ENCODE results near the gene CDA.
A peak's percentile ranks its signal among the peaks of the same experiment; 100 is the strongest.

The CDA gene

GRCh38 chr1:20573987-20574386, 14.9 kb upstream of the CDA start:
- no peak for TF ChIP-seq CTCF (conservative IDR thresholded peaks at IDR 0.05; ENCODE audit: low read depth, low read length)
- no peak for DNase-seq (ENCODE audit: low read depth)
- no peak overlapping the region for H3K4me3 ChIP-seq (ENCODE audit: low read depth, low read length)

- TF ChIP-seq CTCF (conservative IDR thresholded peaks at IDR 0.05; ENCODE audit: low read depth, low read length): peak; percentile 87
- no peak overlapping the region for H3K4me3 ChIP-seq (ENCODE audit: low read depth, low read length)
- DNase-seq (ENCODE audit: low read depth): peak; percentile 86
These were observed 14.0 kb upstream of the CDA start for GRCh38 chr1:20574686-20575540.

- no peak overlapping the region for H3K4me3 ChIP-seq (ENCODE audit: low read depth, low read length)
- DNase-seq (ENCODE audit: low read depth): no peak
- TF ChIP-seq CTCF (conservative IDR thresholded peaks at IDR 0.05; ENCODE audit: low read depth, low read length): no peak
These were observed 13.2 kb upstream of the CDA start for GRCh38 chr1:20575541-20576336.

GRCh38 chr1:20578062-20578461, 10.8 kb upstream of the CDA start:
- no peak overlapping the region for H3K4me3 ChIP-seq (ENCODE audit: low read depth, low read length)
- DNase-seq (ENCODE audit: low read depth): peak; percentile 28
- no peak for TF ChIP-seq CTCF (conservative IDR thresholded peaks at IDR 0.05; ENCODE audit: low read depth, low read length)

GRCh38 chr1:20578721-20579395, 10.0 kb upstream of the CDA start:
- H3K4me3 ChIP-seq (ENCODE audit: low read depth, low read length): no peak overlapping the region
- TF ChIP-seq CTCF (conservative IDR thresholded peaks at IDR 0.05; ENCODE audit: low read depth, low read length): no peak
- peak; percentile 16 for DNase-seq (ENCODE audit: low read depth)

GRCh38 chr1:20584890-20585289, 4.0 kb upstream of the CDA start:
- DNase-seq (ENCODE audit: low read depth): peak; percentile 30
- no peak overlapping the region for H3K4me3 ChIP-seq (ENCODE audit: low read depth, low read length)
- TF ChIP-seq CTCF (conservative IDR thresholded peaks at IDR 0.05; ENCODE audit: low read depth, low read length): no peak

Measured in choroid plexus epithelial cell (primary cell).